ENCODE measurements around the gene AKR1A1.

GRCh38 chr1:45585496-45586075 lies 35.0 kb downstream of the AKR1A1 start:
- TF ChIP-seq, protein P1, sequence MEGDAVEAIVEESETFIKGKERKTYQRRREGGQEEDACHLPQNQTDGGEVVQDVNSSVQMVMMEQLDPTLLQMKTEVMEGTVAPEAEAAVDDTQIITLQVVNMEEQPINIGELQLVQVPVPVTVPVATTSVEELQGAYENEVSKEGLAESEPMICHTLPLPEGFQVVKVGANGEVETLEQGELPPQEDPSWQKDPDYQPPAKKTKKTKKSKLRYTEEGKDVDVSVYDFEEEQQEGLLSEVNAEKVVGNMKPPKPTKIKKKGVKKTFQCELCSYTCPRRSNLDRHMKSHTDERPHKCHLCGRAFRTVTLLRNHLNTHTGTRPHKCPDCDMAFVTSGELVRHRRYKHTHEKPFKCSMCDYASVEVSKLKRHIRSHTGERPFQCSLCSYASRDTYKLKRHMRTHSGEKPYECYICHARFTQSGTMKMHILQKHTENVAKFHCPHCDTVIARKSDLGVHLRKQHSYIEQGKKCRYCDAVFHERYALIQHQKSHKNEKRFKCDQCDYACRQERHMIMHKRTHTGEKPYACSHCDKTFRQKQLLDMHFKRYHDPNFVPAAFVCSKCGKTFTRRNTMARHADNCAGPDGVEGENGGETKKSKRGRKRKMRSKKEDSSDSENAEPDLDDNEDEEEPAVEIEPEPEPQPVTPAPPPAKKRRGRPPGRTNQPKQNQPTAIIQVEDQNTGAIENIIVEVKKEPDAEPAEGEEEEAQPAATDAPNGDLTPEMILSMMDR (conservative IDR thresholded peaks at IDR 0.05; ENCODE audit: low read depth, low read length), result no peak
- TF ChIP-seq EZH2 (IDR thresholded peaks at IDR 0.05; ENCODE audit: low read length, unreplicated experiment), result no peak

Measured in PC-3 (cell line).